ENCODE results near the gene LRG1. TPM values are rescaled to one million over a fixed set of nuclear protein-coding genes. Genes with fewer than 3 reads are reported as not detected.

Gene LRG1
- total RNA-seq, 1 donor: 4.7 TPM

GRCh38 chr19:4503132-4503824, 36.6 kb downstream of the LRG1 start:
- Histone ChIP-seq H3K4me3 (ENCODE audit: low read length) (no peak overlapping the region), H3K4me1 (ENCODE audit: insufficient read depth, low read length) (no peaks in the 10 kb centered on the region), H3K9me3 (ENCODE audit: low read depth, low read length) (no peaks in the 10 kb centered on the region), H3K27me3 (ENCODE audit: insufficient read depth, low read length) (no peaks in the 10 kb centered on the region)

GRCh38 chr19:4502282-4503131, 37.3 kb downstream of the LRG1 start:
- H3K9me3 ChIP-seq (ENCODE audit: low read depth, low read length): no peaks in the 10 kb centered on the region
- no peak overlapping the region for H3K4me3 ChIP-seq (ENCODE audit: low read length)
- H3K27me3 ChIP-seq (ENCODE audit: insufficient read depth, low read length): no peaks in the 10 kb centered on the region
- no peaks in the 10 kb centered on the region for H3K4me1 ChIP-seq (ENCODE audit: insufficient read depth, low read length)

- no peaks in the 10 kb centered on the region for H3K27me3 ChIP-seq (ENCODE audit: insufficient read depth, low read length)
- no peak overlapping the region for H3K4me3 ChIP-seq (ENCODE audit: low read length)
These were observed 38.1 kb downstream of the LRG1 start for GRCh38 chr19:4501691-4502090.

GRCh38 chr19:4500841-4501591, 38.8 kb downstream of the LRG1 start:
- H3K9me3 ChIP-seq (ENCODE audit: low read depth, low read length): no peaks in the 10 kb centered on the region

More at GRCh38 chr19:4501691-4502090, 38.1 kb downstream of the LRG1 start:
- no peaks in the 10 kb centered on the region for H3K9me3 ChIP-seq (ENCODE audit: low read depth, low read length)
- no peaks in the 10 kb centered on the region for H3K4me1 ChIP-seq (ENCODE audit: insufficient read depth, low read length)

GRCh38 chr19:4499855-4500254, 40.0 kb downstream of the LRG1 start:
- H3K4me1 ChIP-seq (ENCODE audit: insufficient read depth, low read length): no peaks in the 10 kb centered on the region
- no peak overlapping the region for H3K4me3 ChIP-seq (ENCODE audit: low read length)
- H3K9me3 ChIP-seq (ENCODE audit: low read depth, low read length): no peaks in the 10 kb centered on the region
- H3K27me3 ChIP-seq (ENCODE audit: insufficient read depth, low read length): no peaks in the 10 kb centered on the region

More at GRCh38 chr19:4500841-4501591, 38.8 kb downstream of the LRG1 start:
- no peaks in the 10 kb centered on the region for H3K27me3 ChIP-seq (ENCODE audit: insufficient read depth, low read length)
- no peaks in the 10 kb centered on the region for H3K4me1 ChIP-seq (ENCODE audit: insufficient read depth, low read length)
- H3K4me3 ChIP-seq (ENCODE audit: low read length): no peak overlapping the region

GRCh38 chr19:4499318-4499717, 40.5 kb downstream of the LRG1 start:
- Histone ChIP-seq H3K4me1 (ENCODE audit: insufficient read depth, low read length) (no peaks in the 10 kb centered on the region), H3K9me3 (ENCODE audit: low read depth, low read length) (no peaks in the 10 kb centered on the region), H3K27me3 (ENCODE audit: insufficient read depth, low read length) (no peaks in the 10 kb centered on the region), H3K4me3 (ENCODE audit: low read length) (no peak overlapping the region)

GRCh38 chr19:4498694-4499093, 41.1 kb downstream of the LRG1 start:
- no peaks in the 10 kb centered on the region for H3K9me3 ChIP-seq (ENCODE audit: low read depth, low read length)
- no peaks in the 10 kb centered on the region for H3K4me1 ChIP-seq (ENCODE audit: insufficient read depth, low read length)
- H3K27me3 ChIP-seq (ENCODE audit: insufficient read depth, low read length): no peaks in the 10 kb centered on the region
- H3K4me3 ChIP-seq (ENCODE audit: low read length): no peak overlapping the region

- no peaks in the 10 kb centered on the region for H3K27me3 ChIP-seq (ENCODE audit: insufficient read depth, low read length)
These were observed 42.0 kb downstream of the LRG1 start for GRCh38 chr19:4497770-4498389.

GRCh38 chr19:4496304-4496703, 43.5 kb downstream of the LRG1 start:
- Histone ChIP-seq H3K4me1 (ENCODE audit: insufficient read depth, low read length) (no peaks in the 10 kb centered on the region), H3K4me3 (ENCODE audit: low read length) (no peak overlapping the region), H3K9me3 (ENCODE audit: low read depth, low read length) (no peaks in the 10 kb centered on the region), H3K27me3 (ENCODE audit: insufficient read depth, low read length) (no peaks in the 10 kb centered on the region)

More at GRCh38 chr19:4497770-4498389, 42.0 kb downstream of the LRG1 start:
- no peaks in the 10 kb centered on the region for H3K9me3 ChIP-seq (ENCODE audit: low read depth, low read length)
- H3K4me1 ChIP-seq (ENCODE audit: insufficient read depth, low read length): no peaks in the 10 kb centered on the region
- no peak overlapping the region for H3K4me3 ChIP-seq (ENCODE audit: low read length)

- Histone ChIP-seq H3K4me1 (ENCODE audit: insufficient read depth, low read length) (no peaks in the 10 kb centered on the region), H3K27me3 (ENCODE audit: insufficient read depth, low read length) (no peaks in the 10 kb centered on the region), H3K4me3 (ENCODE audit: low read length) (no peak overlapping the region), H3K9me3 (ENCODE audit: low read depth, low read length) (no peaks in the 10 kb centered on the region)
These were observed 44.4 kb downstream of the LRG1 start for GRCh38 chr19:4495471-4495870.

- H3K4me1 ChIP-seq (ENCODE audit: insufficient read depth, low read length): no peaks in the 10 kb centered on the region
- no peaks in the 10 kb centered on the region for H3K9me3 ChIP-seq (ENCODE audit: low read depth, low read length)
- no peaks in the 10 kb centered on the region for H3K27me3 ChIP-seq (ENCODE audit: insufficient read depth, low read length)
- no peak overlapping the region for H3K4me3 ChIP-seq (ENCODE audit: low read length)
These were observed 45.2 kb downstream of the LRG1 start for GRCh38 chr19:4494691-4495064.

GRCh38 chr19:4493929-4494690, 45.7 kb downstream of the LRG1 start:
- H3K27me3 ChIP-seq (ENCODE audit: insufficient read depth, low read length): no peaks in the 10 kb centered on the region
- no peaks in the 10 kb centered on the region for H3K9me3 ChIP-seq (ENCODE audit: low read depth, low read length)
- no peaks in the 10 kb centered on the region for H3K4me1 ChIP-seq (ENCODE audit: insufficient read depth, low read length)
- H3K4me3 ChIP-seq (ENCODE audit: low read length): no peak overlapping the region

GRCh38 chr19:4493104-4493928, 46.5 kb downstream of the LRG1 start:
- Histone ChIP-seq H3K9me3 (ENCODE audit: low read depth, low read length) (no peaks in the 10 kb centered on the region), H3K4me3 (ENCODE audit: low read length) (no peak overlapping the region), H3K27me3 (ENCODE audit: insufficient read depth, low read length) (no peaks in the 10 kb centered on the region), H3K4me1 (ENCODE audit: insufficient read depth, low read length) (no peaks in the 10 kb centered on the region)
